CD4-positive, alpha-beta T cell treated with Interferon alpha-2 for 1 hour (primary cell): Measurements from ENCODE around the gene CAMK4.
A peak's percentile ranks its signal among the peaks of the same experiment; 100 is the strongest.
"Not testable (repeated sequence)": the region's sequence is repeated elsewhere in the genome, so short reads cannot be mapped to it uniquely, and the experiment has no call there.

ENCODE experiments used
- DNase-seq, 2 donors: peaks; one replicate each; pipeline ENCODE4 v3.0.0-alpha.2; 2020 to 2022

Gene CAMK4

DNA sequence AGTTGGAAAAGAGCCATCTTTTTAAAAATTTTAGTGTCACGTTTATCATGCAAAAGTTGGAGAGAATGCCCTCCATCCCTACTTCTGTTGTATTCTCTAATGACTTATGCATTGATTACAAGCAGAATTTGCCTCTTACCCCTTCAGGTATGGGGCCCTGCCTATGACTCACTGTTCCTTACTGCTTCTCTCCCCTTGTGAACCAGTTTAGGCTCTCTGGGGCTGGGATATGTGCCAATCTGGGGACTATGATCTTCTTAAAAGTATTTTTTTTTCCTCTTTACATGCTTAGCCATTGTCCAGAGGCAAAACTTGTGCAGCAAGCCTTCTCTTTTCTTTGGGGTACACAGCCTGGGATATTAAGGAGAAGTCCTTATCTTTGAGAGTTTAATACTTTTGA, 37.4 kb downstream of the CAMK4 start:
- no peak for DNase-seq

DNA sequence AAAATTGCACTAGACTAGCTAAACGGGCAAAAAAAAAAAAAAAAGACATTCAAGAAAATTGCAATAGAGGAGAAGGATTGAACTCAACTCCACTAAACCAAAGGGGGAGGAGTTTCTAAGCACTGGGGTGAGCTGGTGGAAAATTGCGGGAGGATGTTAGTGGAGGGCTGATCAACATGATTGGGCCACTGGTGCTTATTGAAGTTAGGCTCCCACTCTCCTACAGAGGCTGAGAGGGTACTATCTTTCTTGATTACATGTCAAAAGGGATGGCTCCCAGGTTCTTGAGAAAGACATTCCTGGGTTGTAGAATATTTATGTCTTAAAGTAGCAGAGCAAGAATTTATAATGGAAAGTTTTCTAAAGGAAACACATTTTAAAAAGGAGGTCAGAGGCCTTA, 38.0 kb downstream of the CAMK4 start:
- no peak for DNase-seq

DNA sequence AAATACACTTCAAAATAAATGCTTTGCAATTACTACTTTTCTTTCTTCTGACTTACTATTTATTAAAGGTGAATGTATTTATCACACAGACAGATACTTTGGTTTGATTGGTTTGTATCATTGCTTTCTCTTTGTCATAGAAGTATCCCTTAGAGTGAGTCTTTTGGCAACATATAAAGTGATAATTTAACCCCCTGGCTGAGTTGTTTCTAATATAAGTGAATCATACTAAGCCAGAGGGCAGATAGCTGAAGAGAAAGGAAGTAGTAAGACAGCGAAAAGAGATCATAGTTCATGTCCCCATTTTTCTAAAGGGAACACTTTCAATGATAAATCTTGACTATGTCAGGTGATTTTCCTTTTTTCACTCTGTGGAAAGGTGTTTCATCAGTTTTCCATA, 38.6 kb downstream of the CAMK4 start:
- no peak for DNase-seq

DNA sequence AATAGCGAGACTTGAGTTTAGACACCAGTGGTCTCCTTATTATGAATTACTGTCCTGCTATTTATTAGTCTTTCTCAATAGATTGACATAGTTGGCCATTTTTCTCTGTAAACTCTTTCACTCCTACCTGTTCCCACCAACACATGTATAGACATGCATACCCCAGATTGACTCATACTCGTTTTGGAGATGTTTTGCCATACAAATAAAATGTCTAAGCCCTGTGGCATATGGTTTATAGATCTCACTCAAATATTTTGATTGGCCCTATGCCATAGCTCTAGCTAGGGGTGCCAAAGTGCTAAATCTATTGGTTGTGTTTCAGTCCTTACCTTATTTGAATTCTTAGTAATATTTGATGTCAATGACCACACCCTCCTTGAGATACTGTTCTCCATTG, 42.3 kb downstream of the CAMK4 start:
- DNase-seq = no peak

DNA sequence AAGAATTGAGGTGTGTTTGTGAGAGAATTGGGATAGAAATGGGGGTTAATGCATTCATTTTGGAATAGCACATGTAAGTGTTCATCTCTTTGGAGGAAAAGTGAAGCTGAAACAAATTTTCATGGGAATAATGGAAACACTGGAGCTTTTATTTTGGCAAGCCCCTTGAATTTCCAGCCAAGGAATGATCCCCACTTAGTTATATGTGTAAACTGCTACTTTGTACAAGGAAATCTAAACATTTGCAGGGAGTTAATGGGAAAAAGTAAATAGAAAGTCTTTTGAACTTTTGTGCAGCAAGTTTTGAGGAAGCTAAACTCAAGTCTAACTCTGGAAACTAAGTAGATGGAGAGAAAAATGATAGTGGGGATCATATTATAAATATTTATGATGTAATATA, 44.1 kb downstream of the CAMK4 start:
- DNase-seq = no peak

DNA sequence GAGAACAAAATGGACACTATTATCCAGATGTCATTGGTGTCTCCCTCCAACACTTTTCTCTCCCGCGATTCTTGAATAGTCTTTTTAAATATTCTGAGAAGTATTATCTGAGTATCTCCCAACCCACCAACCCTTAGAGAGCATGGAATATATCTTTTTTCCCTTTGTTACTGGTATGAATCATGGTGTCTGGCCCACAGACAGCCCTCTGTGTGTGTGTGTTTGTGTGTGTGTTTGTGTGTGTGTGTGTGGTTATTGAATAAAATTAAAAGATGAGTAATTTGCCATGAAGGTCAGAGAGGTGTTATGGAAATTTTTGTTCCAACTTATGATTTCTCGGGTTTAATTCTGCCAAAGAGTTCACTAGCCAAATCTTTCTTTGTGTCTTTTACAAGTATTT, 47.7 kb downstream of the CAMK4 start:
- DNase-seq = no peak

DNA sequence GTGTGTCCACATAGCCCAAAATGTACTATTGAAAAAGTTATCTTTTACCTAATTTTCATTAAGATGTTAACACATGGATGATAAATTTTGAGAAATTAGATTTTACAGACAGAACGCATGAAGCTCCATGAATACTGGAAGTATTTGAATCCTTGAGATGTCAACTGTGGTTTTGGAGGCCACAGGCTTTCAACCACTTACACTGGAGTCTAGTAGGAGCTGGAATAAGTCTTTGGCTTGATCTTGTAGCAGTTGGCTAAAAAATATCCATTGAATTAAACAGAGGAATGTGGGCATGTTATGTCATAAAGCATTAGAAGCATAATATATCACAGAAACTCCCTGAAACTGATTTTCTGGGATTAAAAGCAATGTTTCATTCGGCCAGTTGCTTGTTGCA, 52.9 kb downstream of the CAMK4 start:
- no peak for DNase-seq

DNA sequence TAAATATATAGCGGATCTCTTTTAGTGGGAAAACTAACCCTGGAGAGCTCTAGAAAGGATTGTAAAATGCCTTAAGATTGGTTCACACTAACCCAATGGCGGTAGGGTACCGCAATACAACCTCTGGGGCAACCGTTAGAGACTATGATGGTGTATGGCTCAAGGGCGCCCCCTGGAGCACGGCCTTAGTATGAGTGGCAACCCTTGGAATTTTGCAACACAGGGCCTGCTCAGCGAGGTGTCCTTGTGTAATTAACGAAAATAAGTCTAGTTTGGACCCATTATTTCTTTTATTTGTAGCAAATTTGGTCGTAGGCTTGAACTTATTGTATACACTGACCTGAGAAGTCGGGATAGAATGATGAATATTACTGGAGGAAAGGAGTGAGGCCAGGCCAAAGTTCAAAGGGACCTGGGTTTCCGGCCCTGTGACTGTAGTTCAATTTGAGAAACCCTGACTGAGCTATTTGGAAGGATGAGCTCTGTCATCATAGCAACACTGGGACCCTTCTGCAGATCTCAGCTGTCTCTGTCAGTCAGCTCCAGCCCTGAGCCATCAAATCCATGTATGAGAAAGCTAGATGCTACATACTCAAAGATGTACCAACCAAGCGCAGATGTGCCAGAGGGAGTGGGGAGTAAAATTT, 54.8 kb downstream of the CAMK4 start:
- peak; percentile 75 to 87 for DNase-seq

DNA sequence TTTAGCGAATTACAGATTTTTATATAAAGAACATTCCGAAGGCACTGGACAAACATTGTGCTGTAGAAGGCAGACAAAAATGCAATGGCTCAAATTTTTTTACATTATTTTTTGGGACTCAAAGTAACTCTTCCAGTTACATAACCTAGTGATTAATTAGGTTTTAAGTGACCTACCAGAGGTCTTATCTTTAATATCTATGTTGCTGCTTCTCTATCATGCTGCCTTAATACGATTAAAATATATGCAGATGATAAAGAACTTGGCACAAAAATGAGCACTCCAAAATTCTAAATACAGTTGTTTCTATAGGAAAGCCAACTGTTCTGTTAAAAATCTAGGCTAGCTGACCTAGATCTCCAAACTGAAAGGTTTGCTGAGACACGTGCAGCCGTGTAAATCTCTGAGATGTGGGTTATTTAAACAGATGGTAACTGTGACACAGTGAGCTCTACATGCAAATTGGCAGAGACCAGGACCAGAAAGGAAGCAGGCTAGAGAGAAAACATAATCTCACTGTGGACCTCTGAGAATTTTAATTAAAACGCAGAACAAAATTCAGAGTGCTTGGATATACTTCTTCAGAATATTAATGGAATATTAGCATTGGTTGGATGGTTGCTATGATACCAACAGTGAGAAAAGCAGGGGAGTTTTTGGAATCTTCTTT, 56.2 kb downstream of the CAMK4 start:
- no peak for DNase-seq

DNA sequence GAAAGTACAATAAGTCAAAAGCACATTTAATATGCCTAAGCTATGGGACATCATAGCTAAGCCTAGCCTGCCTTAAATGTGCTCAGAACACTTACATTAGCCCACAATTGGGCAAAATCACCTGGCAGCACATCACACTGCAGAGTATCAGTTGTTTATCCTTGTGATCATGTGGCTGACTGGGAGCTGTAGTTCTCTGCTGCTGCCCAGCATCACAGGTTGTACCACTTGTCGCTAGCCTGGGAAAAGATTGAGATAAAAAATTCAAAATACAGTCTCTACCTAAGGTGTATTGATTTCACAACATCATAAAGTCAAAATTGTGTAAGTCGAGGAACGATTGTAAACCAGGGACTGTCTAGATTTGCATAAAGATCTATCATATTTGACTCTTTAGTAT, 58.6 kb downstream of the CAMK4 start:
- no peak for DNase-seq

DNA sequence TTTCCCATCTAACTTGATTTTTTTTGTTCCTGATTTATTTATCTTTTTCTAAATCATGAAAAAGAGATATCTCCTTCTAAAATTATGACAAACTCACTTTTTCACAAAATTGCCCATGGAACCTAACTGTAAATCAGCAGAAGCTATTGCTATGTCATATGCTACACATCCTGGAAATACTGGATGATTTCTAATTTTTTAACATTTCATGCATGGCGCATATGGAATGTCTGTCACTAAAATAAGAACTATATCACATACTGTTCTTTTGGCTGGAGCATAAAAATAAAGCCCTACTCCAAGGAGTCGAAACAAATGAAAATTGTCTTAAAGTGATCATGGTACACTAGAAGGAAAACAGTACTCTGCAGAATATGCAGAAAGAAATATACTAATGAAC, 60.6 kb downstream of the CAMK4 start:
- DNase-seq = no peak

DNA sequence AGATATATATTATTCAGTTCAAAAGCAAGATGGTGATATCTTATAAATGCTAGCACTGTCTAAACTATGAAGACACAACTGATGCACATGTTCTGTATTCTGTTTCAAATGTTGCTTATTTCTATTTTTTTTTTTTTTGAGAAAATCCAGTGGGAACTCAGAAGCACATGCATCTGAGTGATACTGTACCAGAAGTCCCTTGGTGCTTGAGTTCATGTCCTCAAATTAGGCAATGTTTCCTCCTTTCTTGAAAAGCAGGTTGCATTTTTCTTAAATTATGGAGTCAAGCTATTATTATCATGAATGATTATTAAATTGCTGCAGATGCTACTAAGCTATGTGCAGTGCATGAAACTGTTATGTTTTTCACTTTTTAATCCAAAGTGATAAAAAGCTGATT, 70.4 kb downstream of the CAMK4 start:
- no peak for DNase-seq

DNA sequence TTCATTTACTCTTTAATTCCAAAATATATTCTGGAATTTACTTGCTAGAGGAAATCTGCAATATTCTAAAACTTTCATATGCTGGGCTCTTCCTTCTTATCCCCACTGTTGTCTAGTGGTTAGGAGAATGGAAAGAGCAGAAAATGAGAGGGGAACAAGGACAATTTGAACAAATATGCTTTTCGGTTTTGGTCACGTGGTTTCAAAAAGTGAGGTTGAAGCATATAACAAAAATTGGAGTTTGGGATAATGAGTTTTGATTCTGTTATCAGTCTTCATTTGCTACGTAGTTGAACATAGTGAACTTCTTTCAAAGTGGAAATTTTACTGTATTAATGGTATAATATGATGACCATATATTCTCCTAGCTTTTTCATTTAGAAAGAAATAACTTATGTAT, 71.5 kb downstream of the CAMK4 start:
- no peak for DNase-seq

DNA sequence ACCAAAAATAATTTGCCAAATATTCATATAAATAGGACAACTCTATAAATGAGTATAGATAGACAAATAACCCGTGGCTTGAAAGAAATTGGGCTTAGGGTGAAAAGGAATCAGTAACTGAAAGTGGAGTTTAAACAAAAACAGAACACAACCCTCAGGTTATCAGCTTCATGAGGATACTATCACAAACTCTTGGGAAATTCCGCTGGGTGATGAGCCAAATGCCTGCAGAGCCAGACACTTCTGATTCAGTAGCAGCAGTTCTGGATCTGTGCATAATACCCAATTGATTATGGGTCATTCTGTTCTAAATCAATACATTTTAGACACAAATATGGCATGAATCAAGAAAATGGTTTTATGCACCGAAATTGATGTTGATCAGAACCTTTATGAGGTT, 72.4 kb downstream of the CAMK4 start:
- DNase-seq = no peak

DNA sequence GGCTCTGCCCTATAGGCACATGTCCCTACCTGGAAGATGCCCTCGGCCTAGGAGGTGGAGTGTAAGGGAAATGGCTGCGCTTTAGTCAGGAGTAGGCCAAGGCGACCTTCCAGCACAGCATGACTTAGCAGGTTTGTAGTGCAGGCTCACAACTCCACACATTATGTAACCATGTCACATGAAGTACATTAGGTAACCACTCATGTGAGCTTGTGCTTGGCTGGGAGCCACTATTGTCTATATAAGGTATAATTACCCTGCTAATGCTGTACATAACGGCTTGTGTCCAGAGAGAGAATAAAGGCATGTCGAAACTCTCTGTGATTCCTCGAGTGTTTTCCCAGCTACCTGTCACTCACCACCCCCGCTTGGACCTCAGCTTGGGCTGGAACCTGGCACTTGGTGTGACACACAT, 74.9 kb downstream of the CAMK4 start:
- no peak for DNase-seq

DNA sequence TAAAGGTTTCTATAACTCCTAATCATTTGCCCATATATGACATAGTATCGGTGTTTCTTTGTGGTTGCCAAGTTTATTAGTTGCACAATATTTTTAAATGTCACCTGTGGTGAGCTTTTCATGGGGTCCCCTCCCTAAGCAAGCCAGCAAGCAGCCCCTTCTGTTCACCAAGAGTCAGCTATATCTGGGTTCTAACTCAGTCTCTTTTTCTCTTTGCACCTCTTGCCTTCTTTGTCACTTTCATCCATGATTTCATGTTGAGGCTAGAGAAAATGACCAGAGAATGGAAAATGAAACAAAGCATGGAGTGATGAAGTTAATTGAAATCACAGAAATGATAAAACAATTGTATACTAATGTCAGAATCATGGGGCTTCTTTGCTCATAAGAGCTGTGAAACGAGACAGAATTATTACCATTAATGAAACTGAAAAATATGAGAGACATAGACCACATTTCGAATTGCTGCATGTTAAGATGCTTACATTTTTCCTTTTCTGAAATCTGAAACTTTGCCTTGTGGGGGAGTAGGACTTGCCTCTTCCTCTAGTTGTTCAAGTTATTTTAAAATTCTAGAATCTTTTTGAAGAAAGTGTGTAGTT, 75.7 kb downstream of the CAMK4 start:
- DNase-seq = no peak

DNA sequence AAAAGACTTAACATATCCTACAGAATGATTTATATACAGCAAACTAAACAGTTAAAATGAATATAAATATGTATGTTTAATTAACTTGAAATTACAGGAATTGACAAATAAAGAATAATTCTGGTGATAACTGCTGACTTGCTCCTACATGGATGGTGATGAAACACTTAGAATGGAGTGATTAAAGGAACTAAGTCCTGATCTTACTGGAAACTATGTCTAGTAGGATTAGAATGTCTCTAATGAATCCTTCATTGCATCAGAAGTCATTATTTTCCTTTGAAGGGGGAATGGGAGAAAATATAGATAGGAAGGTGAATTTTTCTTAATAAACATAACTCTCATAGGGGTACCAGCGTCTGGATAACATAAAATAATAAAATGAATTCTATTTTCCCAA, 77.1 kb downstream of the CAMK4 start:
- DNase-seq = no peak

DNA sequence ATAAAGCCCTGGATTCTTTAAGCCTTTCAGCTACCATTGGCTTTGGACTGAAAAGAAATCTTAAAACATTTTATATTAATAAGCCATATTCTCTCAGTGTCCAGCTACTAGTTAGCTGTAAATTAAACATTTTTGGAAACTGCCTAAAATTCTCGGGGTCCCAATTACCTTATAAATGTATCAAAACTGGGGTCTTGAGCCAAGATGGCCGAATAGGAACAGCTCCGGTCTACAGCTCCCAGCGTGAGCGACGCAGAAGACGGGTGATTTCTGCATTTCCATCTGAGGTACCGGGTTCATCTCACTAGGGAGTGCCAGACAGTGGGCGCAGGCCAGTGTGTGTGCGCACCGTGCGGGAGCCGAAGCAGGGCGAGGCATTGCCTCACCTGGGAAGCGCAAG, 77.9 kb downstream of the CAMK4 start:
- not testable (repeated sequence) for DNase-seq

DNA sequence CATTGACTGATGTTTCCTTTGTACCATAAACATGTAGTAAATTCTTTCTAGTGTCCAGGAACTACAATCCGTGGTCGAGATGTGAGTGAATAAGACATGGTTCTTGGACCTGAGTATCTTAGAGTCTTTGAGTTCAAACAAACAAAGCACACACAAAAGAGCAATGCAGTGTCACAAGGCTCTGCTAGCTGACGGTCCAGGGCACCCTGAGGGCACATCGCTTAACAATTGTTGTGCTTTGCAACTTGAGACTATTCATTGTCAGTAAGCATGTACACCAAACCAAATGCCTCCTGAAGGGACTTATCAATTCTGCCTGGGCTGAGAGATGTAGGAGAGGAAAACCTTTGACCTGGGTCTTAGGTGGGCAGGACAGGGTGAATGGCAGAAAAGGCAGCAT, 84.8 kb downstream of the CAMK4 start:
- DNase-seq = no peak

DNA sequence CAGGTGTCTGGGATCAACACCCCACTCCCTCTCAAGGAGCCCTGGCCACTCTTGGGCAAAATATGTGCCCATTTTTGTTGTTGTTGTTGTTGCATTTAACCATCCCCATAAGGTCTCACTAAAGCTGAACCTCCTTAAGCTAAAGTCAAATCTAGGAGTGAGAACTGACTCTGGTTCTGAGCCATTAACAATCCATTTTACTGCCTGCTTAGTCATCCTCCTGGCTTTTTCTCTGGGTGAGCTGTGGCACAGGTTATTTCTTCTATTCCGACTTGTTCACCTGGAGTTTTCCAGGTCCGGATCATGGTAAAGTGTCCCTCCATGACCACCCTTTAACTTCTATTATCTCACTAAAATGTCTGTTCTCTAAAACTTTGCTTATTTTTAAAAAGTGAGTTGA, 85.2 kb downstream of the CAMK4 start:
- DNase-seq = no peak

DNA sequence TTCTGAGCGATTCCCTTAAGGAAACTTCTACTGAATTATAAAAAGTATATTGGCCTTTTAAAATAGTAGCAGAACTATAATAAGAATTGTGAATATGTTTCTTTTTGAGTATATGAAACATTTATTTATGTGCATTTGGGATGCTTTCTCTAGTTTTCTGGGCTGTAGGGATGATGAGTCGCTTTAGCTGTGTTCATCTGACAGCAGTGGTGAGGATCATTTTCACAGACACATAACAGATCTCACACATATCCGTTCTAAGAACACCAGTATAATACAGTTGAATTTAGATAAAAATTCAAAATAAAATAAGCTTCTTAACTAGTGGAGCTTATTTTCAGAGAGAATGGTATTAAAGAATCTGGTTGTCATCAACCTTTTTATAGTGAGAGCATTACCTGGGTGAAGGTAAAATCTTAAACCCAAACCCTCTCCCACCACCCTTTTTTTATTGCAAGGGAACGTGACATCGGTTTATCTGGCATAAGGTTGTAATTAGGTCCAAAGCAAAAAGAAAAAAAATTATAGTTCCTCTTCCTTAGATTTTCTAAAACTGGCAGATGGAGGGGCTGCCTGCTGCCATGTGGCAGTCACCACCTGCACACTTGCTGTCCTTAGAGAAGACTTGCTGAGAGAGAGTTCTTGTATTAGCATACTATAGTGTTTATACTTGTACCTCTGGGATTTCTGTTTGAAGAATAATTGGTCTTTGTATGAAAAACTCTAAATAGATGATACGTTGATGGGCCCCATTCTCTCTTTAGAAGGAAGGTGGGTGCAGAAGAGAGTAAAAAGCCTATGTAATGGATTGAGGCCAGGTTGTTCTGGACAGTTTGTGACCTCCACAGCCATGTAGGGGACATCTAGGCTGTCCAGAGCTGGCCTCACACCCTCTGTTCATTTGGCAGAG, 86.8 kb downstream of the CAMK4 start:
- DNase-seq = no peak

DNA sequence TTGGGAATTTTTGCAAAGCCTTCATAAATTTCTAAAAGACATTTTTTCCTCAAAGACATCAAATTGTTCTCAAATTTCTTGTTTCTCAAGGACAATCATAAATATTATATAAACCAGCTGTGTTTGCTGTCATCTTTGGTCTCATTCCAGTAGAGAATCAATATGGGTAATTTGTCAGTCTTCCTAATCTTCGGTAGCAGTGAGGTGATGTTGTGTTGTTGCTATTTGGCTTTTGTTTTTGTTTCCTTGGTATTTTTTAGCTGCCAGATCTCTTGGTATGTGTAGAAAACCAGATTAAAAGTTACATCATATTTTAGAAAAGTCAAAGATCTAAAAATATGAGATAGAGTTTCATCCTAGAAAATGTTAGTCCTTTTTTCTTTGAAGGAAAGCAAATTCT, 87.5 kb downstream of the CAMK4 start:
- DNase-seq = no peak

DNA sequence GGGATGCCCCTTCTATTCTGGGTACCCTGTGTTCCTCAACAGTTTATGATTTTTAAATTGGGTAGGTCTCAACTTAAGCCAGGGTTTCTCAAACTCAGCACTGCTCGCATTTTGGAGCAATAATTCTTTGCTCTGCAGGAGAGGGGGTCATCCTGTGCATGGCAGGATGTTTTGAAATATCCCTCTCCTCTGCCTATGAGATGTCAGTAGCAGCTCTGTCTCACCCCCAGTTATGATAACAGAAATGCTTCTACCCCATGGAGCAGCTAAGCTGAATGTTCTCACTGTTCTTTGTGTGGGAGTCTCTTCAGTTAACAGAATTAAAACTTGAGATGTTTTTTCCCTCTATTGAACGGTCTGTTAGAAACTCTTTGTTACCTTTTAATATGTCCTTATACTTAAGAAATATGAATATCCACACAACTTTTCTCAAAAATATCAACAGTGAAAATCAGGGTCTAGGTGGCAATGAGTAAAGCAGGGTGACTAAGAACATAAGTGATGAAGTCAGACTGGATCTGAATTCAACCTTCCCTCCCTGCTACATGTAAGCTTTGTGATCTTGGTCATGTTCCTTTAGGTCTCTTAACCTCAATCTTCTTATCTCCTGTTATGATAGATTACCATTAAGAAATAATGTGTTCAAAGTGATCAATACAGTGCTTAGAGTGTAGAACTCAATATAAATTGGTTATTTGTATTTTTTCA, 89.0 kb downstream of the CAMK4 start:
- no peak for DNase-seq
